ENCODE measurements around the gene PROM1. TPM values are rescaled to one million over a fixed set of nuclear protein-coding genes. Genes with fewer than 3 reads are reported as not detected.

PROM1 gene
- polyA plus RNA-seq, 2 of the 4 experiments (the other 2 are of a cell fraction): 0.03 to 0.14 TPM

GRCh38 chr4:16117164-16117563 is 33.3 kb upstream of the PROM1 start:
- ChIA-PET CTCF (no interaction called here), POLR2A (no interaction called here)
- H3K4me1 ChIP-seq: no peaks in the 10 kb centered on the region
- no peak for TF ChIP-seq ESRRA (IDR thresholded peaks at IDR 0.05; ENCODE audit: borderline replicate concordance, low read length)
- TF ChIP-seq NFE2L2 (conservative IDR thresholded peaks at IDR 0.05; ENCODE audit: low read length): no peak
- TF ChIP-seq TP53 (CRISPR knock-in tag; IDR thresholded peaks at IDR 0.05): no peak
- no peak for TF ChIP-seq ZNF302 (CRISPR knock-in tag; IDR thresholded peaks at IDR 0.05)
- no peak for TF ChIP-seq SMC3 (IDR thresholded peaks at IDR 0.05)
- no peak for TF ChIP-seq RFX5 (IDR thresholded peaks at IDR 0.05)
- TF ChIP-seq BHLHE40 (IDR thresholded peaks at IDR 0.05; ENCODE audit: low read depth, low read length): no peak
- no peak for TF ChIP-seq HOXA7 (CRISPR knock-in tag; IDR thresholded peaks at IDR 0.05)
- TF ChIP-seq RNF2 (IDR thresholded peaks at IDR 0.05; ENCODE audit: borderline replicate concordance, low read depth): no peak
- no peak for TF ChIP-seq RARB (CRISPR knock-in tag; IDR thresholded peaks at IDR 0.05)
- no peak for DNase-seq (ENCODE audit: low read depth in 1 of 2, low spot score in 1 of 2)
- 32% methylated on average over 3 of the region's 5 CpGs for WGBS (ENCODE audit: missing lambda C conversion rate)
- no peak for ATAC-seq
- H3K4me3 ChIP-seq: no peak overlapping the region
- FAIRE-seq: no peak
- H3K9me3 ChIP-seq: no peaks in the 10 kb centered on the region
- no peak overlapping the region for H3K4me2 ChIP-seq
- no peak overlapping the region for H3K27ac ChIP-seq

DNA sequence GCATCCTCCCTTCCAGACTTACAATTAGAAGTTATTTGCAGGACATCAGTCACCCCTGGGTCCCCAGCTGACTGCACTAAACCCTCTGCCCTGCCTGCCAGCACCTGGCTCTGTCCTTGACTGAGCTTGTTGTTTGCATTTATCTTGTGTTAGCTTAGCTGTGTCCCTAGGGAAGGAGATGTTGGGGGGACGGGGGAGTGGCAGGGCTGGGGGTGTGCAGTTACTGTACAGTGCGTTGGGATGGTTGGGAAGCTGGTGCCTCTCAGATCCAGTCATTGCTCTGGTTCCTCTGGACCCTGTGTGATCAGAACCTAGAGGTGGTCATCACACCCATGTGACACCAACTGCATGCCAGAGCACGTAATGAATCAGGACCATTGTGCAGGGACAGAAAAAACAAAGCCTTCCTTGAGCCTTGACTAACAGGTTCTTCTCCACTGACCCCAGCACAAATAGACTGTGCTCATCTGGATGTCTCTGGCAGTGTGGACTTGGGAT is 32.7 kb upstream of the PROM1 start:
- DNase-seq (ENCODE audit: low read depth in 1 of 2, low spot score in 1 of 2): no peak
- POLR2A ChIA-PET: no interaction called here
- ATAC-seq: no peak
- Histone ChIP-seq H3K27ac (no peak overlapping the region), H3K4me2 (no peak overlapping the region), H3K4me3 (no peak overlapping the region), H3K9me3 (no peaks in the 10 kb centered on the region), H3K4me1 (no peaks in the 10 kb centered on the region)
- no peak for TF ChIP-seq SREBF2 (IDR thresholded peaks at IDR 0.05)
- TF ChIP-seq FOSL2 (IDR thresholded peaks at IDR 0.05): no peak
- TF ChIP-seq FOSL2 (CRISPR knock-in tag; IDR thresholded peaks at IDR 0.05): no peak
- TF ChIP-seq, protein P1, sequence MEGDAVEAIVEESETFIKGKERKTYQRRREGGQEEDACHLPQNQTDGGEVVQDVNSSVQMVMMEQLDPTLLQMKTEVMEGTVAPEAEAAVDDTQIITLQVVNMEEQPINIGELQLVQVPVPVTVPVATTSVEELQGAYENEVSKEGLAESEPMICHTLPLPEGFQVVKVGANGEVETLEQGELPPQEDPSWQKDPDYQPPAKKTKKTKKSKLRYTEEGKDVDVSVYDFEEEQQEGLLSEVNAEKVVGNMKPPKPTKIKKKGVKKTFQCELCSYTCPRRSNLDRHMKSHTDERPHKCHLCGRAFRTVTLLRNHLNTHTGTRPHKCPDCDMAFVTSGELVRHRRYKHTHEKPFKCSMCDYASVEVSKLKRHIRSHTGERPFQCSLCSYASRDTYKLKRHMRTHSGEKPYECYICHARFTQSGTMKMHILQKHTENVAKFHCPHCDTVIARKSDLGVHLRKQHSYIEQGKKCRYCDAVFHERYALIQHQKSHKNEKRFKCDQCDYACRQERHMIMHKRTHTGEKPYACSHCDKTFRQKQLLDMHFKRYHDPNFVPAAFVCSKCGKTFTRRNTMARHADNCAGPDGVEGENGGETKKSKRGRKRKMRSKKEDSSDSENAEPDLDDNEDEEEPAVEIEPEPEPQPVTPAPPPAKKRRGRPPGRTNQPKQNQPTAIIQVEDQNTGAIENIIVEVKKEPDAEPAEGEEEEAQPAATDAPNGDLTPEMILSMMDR (IDR thresholded peaks at IDR 0.05): no peak
- no peak for TF ChIP-seq MAZ (IDR thresholded peaks at IDR 0.05; ENCODE audit: borderline replicate concordance, low read depth, low read length)
- TF ChIP-seq CHD4 (IDR thresholded peaks at IDR 0.05; ENCODE audit: borderline replicate concordance): no peak
- TF ChIP-seq, protein P2, sequence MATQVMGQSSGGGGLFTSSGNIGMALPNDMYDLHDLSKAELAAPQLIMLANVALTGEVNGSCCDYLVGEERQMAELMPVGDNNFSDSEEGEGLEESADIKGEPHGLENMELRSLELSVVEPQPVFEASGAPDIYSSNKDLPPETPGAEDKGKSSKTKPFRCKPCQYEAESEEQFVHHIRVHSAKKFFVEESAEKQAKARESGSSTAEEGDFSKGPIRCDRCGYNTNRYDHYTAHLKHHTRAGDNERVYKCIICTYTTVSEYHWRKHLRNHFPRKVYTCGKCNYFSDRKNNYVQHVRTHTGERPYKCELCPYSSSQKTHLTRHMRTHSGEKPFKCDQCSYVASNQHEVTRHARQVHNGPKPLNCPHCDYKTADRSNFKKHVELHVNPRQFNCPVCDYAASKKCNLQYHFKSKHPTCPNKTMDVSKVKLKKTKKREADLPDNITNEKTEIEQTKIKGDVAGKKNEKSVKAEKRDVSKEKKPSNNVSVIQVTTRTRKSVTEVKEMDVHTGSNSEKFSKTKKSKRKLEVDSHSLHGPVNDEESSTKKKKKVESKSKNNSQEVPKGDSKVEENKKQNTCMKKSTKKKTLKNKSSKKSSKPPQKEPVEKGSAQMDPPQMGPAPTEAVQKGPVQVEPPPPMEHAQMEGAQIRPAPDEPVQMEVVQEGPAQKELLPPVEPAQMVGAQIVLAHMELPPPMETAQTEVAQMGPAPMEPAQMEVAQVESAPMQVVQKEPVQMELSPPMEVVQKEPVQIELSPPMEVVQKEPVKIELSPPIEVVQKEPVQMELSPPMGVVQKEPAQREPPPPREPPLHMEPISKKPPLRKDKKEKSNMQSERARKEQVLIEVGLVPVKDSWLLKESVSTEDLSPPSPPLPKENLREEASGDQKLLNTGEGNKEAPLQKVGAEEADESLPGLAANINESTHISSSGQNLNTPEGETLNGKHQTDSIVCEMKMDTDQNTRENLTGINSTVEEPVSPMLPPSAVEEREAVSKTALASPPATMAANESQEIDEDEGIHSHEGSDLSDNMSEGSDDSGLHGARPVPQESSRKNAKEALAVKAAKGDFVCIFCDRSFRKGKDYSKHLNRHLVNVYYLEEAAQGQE (IDR thresholded peaks at IDR 0.05): no peak
- no peak for TF ChIP-seq POLR2A (IDR thresholded peaks at IDR 0.05; ENCODE audit: low read length)
- no peak for TF ChIP-seq RARB (CRISPR knock-in tag; IDR thresholded peaks at IDR 0.05)
- TF ChIP-seq HMGXB4 (CRISPR knock-in tag; IDR thresholded peaks at IDR 0.05; ENCODE audit: borderline replicate concordance): no peak
- TF ChIP-seq HOXA7 (CRISPR knock-in tag; IDR thresholded peaks at IDR 0.05): no peak
- TF ChIP-seq EHF (CRISPR knock-in tag; IDR thresholded peaks at IDR 0.05): no peak
- TF ChIP-seq, protein P3, sequence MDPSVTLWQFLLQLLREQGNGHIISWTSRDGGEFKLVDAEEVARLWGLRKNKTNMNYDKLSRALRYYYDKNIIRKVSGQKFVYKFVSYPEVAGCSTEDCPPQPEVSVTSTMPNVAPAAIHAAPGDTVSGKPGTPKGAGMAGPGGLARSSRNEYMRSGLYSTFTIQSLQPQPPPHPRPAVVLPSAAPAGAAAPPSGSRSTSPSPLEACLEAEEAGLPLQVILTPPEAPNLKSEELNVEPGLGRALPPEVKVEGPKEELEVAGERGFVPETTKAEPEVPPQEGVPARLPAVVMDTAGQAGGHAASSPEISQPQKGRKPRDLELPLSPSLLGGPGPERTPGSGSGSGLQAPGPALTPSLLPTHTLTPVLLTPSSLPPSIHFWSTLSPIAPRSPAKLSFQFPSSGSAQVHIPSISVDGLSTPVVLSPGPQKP (IDR thresholded peaks at IDR 0.05; ENCODE audit: low read depth, low read length): no peak
- TF ChIP-seq CHD2 (IDR thresholded peaks at IDR 0.05; ENCODE audit: low read length, partially characterized antibody): no peak
- WGBS (ENCODE audit: missing lambda C conversion rate): 33% methylated on average over 2 of the region's 3 CpGs
- FAIRE-seq: no peak
- CTCF ChIA-PET: no interaction called here
